ENCODE measurements around the gene SERPINB2. TPM values are rescaled to one million over a fixed set of nuclear protein-coding genes. Genes with fewer than 3 reads are reported as not detected.

The SERPINB2 gene
- total RNA-seq, 1 donor from 2014 or later = 1.9 TPM

GRCh38 chr18:63894106-63894772 is 6.7 kb downstream of the SERPINB2 start:
- no peak overlapping the region for H3K4me3 ChIP-seq (ENCODE audit: low read depth, low read length)
- DNase-seq (ENCODE audit: low read depth) = no peak
- TF ChIP-seq CTCF (conservative IDR thresholded peaks at IDR 0.05; ENCODE audit: low read depth, low read length) = no peak

GRCh38 chr18:63895190-63895589 is 7.7 kb downstream of the SERPINB2 start:
- no peak for TF ChIP-seq CTCF (conservative IDR thresholded peaks at IDR 0.05; ENCODE audit: low read depth, low read length)
- no peak for DNase-seq (ENCODE audit: low read depth)
- no peak overlapping the region for H3K4me3 ChIP-seq (ENCODE audit: low read depth, low read length)

GRCh38 chr18:63897072-63897471 is 9.6 kb downstream of the SERPINB2 start:
- no peak for DNase-seq (ENCODE audit: low read depth)
- no peak overlapping the region for H3K4me3 ChIP-seq (ENCODE audit: low read depth, low read length)
- no peak for TF ChIP-seq CTCF (conservative IDR thresholded peaks at IDR 0.05; ENCODE audit: low read depth, low read length)

GRCh38 chr18:63899206-63899605 is 11.7 kb downstream of the SERPINB2 start:
- no peak overlapping the region for H3K4me3 ChIP-seq (ENCODE audit: low read depth, low read length)
- TF ChIP-seq CTCF (conservative IDR thresholded peaks at IDR 0.05; ENCODE audit: low read depth, low read length) = no peak
- DNase-seq (ENCODE audit: low read depth) = no peak

- no peak for DNase-seq (ENCODE audit: low read depth)
- no peak for TF ChIP-seq CTCF (conservative IDR thresholded peaks at IDR 0.05; ENCODE audit: low read depth, low read length)
These were observed 16.5 kb downstream of the SERPINB2 start for GRCh38 chr18:63903851-63904570.

GRCh38 chr18:63904694-63905093 is 17.2 kb downstream of the SERPINB2 start:
- TF ChIP-seq CTCF (conservative IDR thresholded peaks at IDR 0.05; ENCODE audit: low read depth, low read length) = no peak
- no peak overlapping the region for H3K4me3 ChIP-seq (ENCODE audit: low read depth, low read length)
- no peak for DNase-seq (ENCODE audit: low read depth)

More at GRCh38 chr18:63903851-63904570, 16.5 kb downstream of the SERPINB2 start:
- H3K4me3 ChIP-seq (ENCODE audit: low read depth, low read length) = no peak overlapping the region

Data from epithelial cell of proximal tubule (primary cell).